GM12872 (cell line): Measurements from ENCODE around the gene TIFAB.

Experiments used
- TF ChIP-seq, protein P1 (sequence below): IDR thresholded peaks from 3 replicates; pipeline ENCODE4 v1.5.1; 2011; ENCODE audit warnings: low read depth, mild to moderate bottlenecking, low read length, moderate library complexity; ENCODE audit not compliant: insufficient read depth

The TIFAB gene, protein sequence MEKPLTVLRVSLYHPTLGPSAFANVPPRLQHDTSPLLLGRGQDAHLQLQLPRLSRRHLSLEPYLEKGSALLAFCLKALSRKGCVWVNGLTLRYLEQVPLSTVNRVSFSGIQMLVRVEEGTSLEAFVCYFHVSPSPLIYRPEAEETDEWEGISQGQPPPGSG

DNA sequence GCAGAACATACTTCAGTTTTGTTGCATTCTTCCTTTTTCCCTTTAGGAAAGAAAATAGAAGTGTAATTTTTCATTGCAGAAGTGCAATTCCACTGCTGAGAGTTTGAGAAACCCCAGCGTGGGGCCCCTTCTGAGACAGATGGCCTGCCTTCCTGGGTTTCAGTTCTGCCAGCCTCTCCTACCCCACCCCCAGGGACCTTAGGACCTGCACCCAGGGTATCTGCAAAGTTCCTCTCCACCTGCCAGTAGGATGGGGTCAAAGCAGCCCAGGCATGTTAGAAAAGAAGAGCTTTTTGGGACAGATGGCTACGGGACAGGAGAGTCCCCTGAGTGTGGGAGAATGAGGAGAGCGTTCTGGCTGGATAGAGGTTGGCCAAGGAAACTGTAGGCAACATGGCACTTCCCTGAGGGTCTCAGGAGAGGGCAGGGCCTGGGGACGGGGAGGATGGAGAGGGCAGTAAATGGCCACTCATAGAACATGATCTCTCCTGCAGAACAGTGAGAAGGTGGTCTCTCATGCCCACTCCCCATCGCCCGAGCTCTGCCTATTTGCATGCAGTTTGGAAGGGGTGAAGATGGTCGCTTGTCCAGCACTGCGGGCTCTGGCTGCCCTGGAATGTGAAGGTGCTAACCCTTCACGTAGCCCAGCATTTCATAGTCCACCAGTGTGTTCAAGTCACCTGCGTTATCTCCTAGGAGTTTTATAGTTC is at the start of gene TIFAB:
Gene TIFAB (minus strand): TSS at position 31 of the 710 bp plus-strand sequence. CDS start 2,412 bp downstream, outside the sequence.
- TF ChIP-seq, protein P1, sequence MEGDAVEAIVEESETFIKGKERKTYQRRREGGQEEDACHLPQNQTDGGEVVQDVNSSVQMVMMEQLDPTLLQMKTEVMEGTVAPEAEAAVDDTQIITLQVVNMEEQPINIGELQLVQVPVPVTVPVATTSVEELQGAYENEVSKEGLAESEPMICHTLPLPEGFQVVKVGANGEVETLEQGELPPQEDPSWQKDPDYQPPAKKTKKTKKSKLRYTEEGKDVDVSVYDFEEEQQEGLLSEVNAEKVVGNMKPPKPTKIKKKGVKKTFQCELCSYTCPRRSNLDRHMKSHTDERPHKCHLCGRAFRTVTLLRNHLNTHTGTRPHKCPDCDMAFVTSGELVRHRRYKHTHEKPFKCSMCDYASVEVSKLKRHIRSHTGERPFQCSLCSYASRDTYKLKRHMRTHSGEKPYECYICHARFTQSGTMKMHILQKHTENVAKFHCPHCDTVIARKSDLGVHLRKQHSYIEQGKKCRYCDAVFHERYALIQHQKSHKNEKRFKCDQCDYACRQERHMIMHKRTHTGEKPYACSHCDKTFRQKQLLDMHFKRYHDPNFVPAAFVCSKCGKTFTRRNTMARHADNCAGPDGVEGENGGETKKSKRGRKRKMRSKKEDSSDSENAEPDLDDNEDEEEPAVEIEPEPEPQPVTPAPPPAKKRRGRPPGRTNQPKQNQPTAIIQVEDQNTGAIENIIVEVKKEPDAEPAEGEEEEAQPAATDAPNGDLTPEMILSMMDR = no peak

GRCh38 chr5:135498637-135498995 is 46.5 kb upstream of the TIFAB start:
- TF ChIP-seq, protein P1 = no peak

- TF ChIP-seq, protein P1 = no peak
Measured at GRCh38 chr5:135497971-135498636, 46.0 kb upstream of the TIFAB start.

- TF ChIP-seq, protein P1 = no peak
Measured at GRCh38 chr5:135494196-135494595, 42.0 kb upstream of the TIFAB start.

GRCh38 chr5:135493406-135494180 is 41.4 kb upstream of the TIFAB start:
- TF ChIP-seq, protein P1 = no peak

DNA sequence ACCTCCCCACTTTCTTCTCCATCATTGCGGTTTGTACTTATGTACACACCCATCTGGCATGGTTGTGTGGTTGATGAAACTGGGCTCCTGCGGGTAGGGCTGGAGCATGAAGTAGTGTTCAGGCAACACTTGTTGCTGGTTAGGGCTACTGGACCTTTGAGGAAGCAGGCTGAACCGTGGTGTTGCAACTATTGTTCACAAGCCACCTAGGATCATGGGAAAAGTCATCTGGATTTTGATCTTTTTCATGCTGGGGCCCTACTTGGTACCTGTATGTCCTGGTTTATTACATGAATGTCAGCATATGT is 40.1 kb upstream of the TIFAB start:
- TF ChIP-seq, protein P1 = no peak
